OCI-LY1 (cell line): ENCODE data around the gene SOX5.

Experiments
- H2AFZ ChIP-seq: fragments of 200-600 bp; sonication (generic), shearing (Covaris generic); 2 replicates; pipeline ENCODE4 v1.6.0; 2014; ENCODE audit warnings: antibody characterized with exemption, mild to moderate bottlenecking, low read length
- H3F3A ChIP-seq: fragments of 200-600 bp; sonication (generic), shearing (Covaris generic); 2 replicates; pipeline ENCODE4 v1.6.0; 2014; ENCODE audit warnings: mild to moderate bottlenecking, antibody characterized with exemption, low read length, moderate library complexity; ENCODE audit not compliant: insufficient read depth
- H3K27ac ChIP-seq: fragments of 200-600 bp; sonication (generic); 2 replicates; pipeline ENCODE4 v1.5.1; 2014; ENCODE audit warnings: low read length, mixed run types, mild to moderate bottlenecking, low read depth; ENCODE audit not compliant: poor library complexity, severe bottlenecking
- H3K27me3 ChIP-seq: fragments of 200-600 bp; sonication (generic); 2 replicates; pipeline ENCODE4 v1.6.0; 2014; ENCODE audit warnings: antibody characterized with exemption, mild to moderate bottlenecking, low read length, moderate library complexity; ENCODE audit not compliant: insufficient read depth
- H3K36me3 ChIP-seq: fragments of 200-600 bp; sonication (generic); 2 replicates; pipeline ENCODE4 v1.6.1; 2014; ENCODE audit warnings: mild to moderate bottlenecking, antibody characterized with exemption, low read length, moderate library complexity, mixed read lengths; ENCODE audit not compliant: insufficient read depth
- H3K4me1 ChIP-seq: fragments of 200-600 bp; sonication (generic); 2 replicates; pipeline ENCODE4 v1.5.1; 2014; ENCODE audit warnings: mild to moderate bottlenecking, low read length, moderate library complexity; ENCODE audit not compliant: insufficient read depth, severe bottlenecking
- H3K4me2 ChIP-seq: fragments of 200-600 bp; sonication (generic), shearing (Covaris generic); 2 replicates; pipeline ENCODE4 v1.6.1; 2014; ENCODE audit warnings: low read length
- H3K4me3 ChIP-seq: fragments of 200-600 bp; sonication (generic); 2 replicates; pipeline ENCODE4 v1.5.1; 2014; ENCODE audit warnings: low read length, low read depth, mild to moderate bottlenecking, mixed read lengths; ENCODE audit not compliant: poor library complexity, severe bottlenecking
- H3K79me2 ChIP-seq: fragments of 200-600 bp; shearing (Covaris generic); 2 replicates; pipeline ENCODE4 v1.6.1; 2016; ENCODE audit warnings: mixed run types, low read length, mixed read lengths; ENCODE audit not compliant: insufficient read depth
- H3K9ac ChIP-seq: fragments of 200-600 bp; sonication (generic), shearing (Covaris generic); 2 replicates; pipeline ENCODE4 v1.6.1; 2014; ENCODE audit warnings: mild to moderate bottlenecking, low read length, mixed read lengths
- H3K9me2 ChIP-seq: fragments of 200-600 bp; sonication (generic), shearing (Covaris generic); 2 replicates; pipeline ENCODE4 v1.6.1; 2014; ENCODE audit warnings: low read depth, mild to moderate bottlenecking, low read length, mixed read lengths
- H3K9me3 ChIP-seq: fragments of 200-600 bp; shearing (Covaris generic); 2 replicates; pipeline ENCODE4 v1.6.1; 2014; ENCODE audit warnings: low read length, mixed read lengths
- H4K20me1 ChIP-seq: fragments of 200-600 bp; sonication (generic), shearing (Covaris generic); 2 replicates; pipeline ENCODE4 v1.6.0; 2016; ENCODE audit warnings: mild to moderate bottlenecking, low read length; ENCODE audit not compliant: insufficient read depth
- CTCF ChIP-seq: fragments of 200-600 bp; sonication (generic), shearing (Covaris generic); IDR thresholded peaks from 2 replicates; pipeline ENCODE4 v1.5.1; 2017; ENCODE audit warnings: mild to moderate bottlenecking, antibody characterized with exemption, low read length, moderate library complexity, mixed read lengths
- EZH2 ChIP-seq: fragments of 200-600 bp; sonication (generic), shearing (Covaris generic); IDR thresholded peaks from 2 replicates; pipeline ENCODE4 v1.8.0; 2017; ENCODE audit warnings: borderline replicate concordance, mixed run types, mild to moderate bottlenecking, antibody characterized with exemption, low read length, moderate library complexity, mixed read lengths

SOX5 gene

DNA sequence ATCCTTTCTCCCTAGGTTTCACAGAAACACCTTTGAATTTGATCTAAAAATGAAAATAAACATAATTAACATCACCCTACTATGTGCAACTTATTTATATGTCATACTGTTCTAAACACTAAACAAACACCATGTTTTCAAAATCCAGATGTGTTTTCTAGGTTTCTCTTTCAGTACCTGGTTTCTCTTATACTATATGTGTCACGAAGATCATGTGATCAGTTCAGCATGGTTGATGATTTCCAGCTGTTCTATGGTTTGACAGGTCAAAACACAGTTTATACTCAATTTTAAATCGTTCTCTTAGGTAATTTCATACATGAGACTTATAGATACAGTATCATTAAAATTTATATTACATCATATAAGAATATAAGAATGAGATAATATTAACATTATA, 373.1 kb downstream of the SOX5 start:
- Histone ChIP-seq H3K27me3 (no peaks in the 10 kb centered on the region), H2AFZ (no peak overlapping the region), H3K79me2 (no peaks in the 10 kb centered on the region), H3K4me2 (no peak overlapping the region), H3K4me1 (no peaks in the 10 kb centered on the region), H3K9me3 (no peaks in the 10 kb centered on the region), H4K20me1 (no peaks in the 10 kb centered on the region), H3K36me3 (no peaks in the 10 kb centered on the region), H3F3A (no peaks in the 10 kb centered on the region), H3K9ac (no peak overlapping the region), H3K27ac (no peak overlapping the region), H3K4me3 (no peak overlapping the region), H3K9me2 (no peaks in the 10 kb centered on the region)
- TF ChIP-seq EZH2 (no peak), CTCF (no peak)

DNA sequence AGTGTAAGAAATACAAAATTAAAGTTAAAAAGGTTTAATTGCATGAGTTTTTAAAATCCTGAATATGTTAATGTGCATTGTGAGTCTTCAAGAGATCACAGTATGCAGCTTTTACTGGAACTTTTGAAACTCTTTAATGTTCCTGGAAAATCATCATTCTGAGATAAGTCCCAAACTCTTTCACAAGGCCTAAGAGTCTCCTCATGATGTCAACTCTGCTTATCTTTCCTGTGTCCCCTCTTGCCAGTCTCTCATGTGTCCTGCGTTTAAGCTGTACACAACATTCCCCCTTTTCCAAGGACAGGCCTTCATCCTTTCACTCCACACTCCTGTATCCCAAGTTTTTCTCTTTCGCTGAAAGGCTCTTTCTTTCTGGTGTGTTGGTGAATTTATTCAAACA, 380.1 kb downstream of the SOX5 start:
- Histone ChIP-seq H2AFZ (no peak overlapping the region), H3K9me3 (no peaks in the 10 kb centered on the region), H3K4me1 (no peaks in the 10 kb centered on the region), H3K27me3 (no peaks in the 10 kb centered on the region), H3F3A (no peaks in the 10 kb centered on the region), H4K20me1 (no peaks in the 10 kb centered on the region), H3K36me3 (no peaks in the 10 kb centered on the region), H3K9me2 (no peaks in the 10 kb centered on the region), H3K4me3 (no peak overlapping the region), H3K9ac (no peak overlapping the region), H3K4me2 (no peak overlapping the region), H3K27ac (no peak overlapping the region), H3K79me2 (no peaks in the 10 kb centered on the region)
- TF ChIP-seq CTCF = no peak
- TF ChIP-seq EZH2 = no peak

DNA sequence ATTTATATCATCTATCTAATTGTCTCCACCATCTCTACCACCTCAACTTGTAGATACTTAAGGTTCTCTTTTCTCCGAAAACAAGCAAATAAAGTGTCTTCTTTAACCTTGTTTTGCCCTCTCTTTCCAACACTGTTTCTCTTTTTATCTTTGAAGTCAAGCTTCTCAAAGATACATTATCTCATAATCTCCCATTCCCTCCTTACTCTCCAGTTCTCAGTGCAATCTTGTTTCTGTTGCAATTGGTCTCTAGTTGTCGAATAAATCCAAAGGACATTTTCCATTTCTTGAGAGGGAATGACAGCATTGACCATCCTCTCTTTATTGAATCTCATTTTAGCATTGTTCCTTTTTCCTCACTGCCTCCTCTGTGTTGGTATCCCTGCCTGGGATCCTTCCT, 383.3 kb downstream of the SOX5 start:
- Histone ChIP-seq H4K20me1 (no peaks in the 10 kb centered on the region), H3K4me1 (no peaks in the 10 kb centered on the region), H3F3A (no peaks in the 10 kb centered on the region), H3K9me3 (no peaks in the 10 kb centered on the region), H3K36me3 (no peaks in the 10 kb centered on the region), H3K9ac (no peak overlapping the region), H3K27me3 (no peaks in the 10 kb centered on the region), H3K4me3 (no peak overlapping the region), H3K27ac (no peak overlapping the region), H3K4me2 (no peak overlapping the region), H3K9me2 (no peaks in the 10 kb centered on the region), H2AFZ (no peak overlapping the region), H3K79me2 (no peaks in the 10 kb centered on the region)
- TF ChIP-seq EZH2 = no peak
- TF ChIP-seq CTCF = no peak
